GM12874 (cell line): ENCODE data around the gene AASS.

Experiments used
- TF ChIP-seq, protein P1 (sequence below): IDR thresholded peaks from 2 replicates; pipeline ENCODE4 v1.5.1; 2011; ENCODE audit warnings: low read depth, mild to moderate bottlenecking, control low read depth, low read length, moderate library complexity; ENCODE audit not compliant: insufficient read depth

AASS gene

GRCh38 chr7:122073635-122074034 is 70.4 kb downstream of the AASS start:
- TF ChIP-seq, protein P1, sequence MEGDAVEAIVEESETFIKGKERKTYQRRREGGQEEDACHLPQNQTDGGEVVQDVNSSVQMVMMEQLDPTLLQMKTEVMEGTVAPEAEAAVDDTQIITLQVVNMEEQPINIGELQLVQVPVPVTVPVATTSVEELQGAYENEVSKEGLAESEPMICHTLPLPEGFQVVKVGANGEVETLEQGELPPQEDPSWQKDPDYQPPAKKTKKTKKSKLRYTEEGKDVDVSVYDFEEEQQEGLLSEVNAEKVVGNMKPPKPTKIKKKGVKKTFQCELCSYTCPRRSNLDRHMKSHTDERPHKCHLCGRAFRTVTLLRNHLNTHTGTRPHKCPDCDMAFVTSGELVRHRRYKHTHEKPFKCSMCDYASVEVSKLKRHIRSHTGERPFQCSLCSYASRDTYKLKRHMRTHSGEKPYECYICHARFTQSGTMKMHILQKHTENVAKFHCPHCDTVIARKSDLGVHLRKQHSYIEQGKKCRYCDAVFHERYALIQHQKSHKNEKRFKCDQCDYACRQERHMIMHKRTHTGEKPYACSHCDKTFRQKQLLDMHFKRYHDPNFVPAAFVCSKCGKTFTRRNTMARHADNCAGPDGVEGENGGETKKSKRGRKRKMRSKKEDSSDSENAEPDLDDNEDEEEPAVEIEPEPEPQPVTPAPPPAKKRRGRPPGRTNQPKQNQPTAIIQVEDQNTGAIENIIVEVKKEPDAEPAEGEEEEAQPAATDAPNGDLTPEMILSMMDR: no peak

GRCh38 chr7:122072924-122073599 is 71.0 kb downstream of the AASS start:
- TF ChIP-seq, protein P1: no peak

DNA sequence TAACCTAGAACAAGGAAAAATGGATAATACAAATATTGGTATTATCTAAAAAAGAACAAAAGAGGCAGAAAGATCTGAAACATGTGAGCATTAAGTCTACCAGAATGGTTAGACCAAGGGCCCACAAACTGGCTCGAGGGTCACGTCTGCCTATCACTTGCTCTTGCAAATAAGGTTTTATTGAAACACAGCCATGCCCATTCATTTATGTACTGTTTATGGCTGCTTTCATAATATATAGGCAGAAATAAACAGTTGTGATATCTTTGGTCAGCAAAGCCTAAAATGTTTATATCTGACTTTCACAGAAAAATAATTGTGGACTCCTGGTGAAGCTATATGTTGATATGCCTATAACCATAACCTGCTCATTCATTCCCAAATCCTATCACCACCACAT is 71.8 kb downstream of the AASS start:
- TF ChIP-seq, protein P1: no peak

DNA sequence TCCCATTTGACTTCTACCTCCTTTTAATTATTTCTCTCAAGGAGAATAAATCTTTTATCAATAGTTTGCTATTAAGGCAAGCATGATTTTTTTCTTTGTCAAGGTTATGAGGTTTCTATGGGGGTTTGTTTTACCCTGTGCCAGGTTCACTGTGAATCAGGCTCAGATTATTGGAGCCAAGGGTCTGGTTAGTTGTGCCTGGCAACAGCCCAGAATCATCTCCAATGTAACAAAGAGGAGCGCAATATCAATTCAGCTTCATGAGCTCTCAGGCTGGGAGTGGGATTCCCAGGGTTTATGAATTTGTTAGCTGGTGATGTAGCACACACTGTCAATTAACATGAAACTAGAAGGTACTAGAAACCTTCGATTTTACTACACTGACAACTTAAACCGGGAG is 73.2 kb downstream of the AASS start:
- TF ChIP-seq, protein P1: no peak

DNA sequence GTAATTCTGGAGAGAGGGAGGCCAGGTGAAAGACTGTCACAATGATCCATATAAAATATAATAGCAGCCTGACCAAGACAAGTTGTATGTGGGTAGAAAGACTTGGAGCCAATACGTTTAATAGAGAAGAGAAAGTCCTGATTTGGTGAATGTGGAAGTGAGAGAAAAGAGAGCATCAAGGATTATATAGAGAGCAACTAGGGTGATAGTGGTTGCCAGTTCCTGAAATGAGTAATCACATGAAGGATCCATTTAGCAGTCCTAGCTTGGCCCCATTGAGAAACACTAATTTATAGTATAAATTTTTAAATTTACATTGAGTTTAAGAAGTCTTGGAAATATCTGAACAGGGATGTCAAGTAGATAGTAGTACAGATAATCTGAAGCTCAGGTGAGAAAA is 74.0 kb downstream of the AASS start:
- TF ChIP-seq, protein P1: no peak

DNA sequence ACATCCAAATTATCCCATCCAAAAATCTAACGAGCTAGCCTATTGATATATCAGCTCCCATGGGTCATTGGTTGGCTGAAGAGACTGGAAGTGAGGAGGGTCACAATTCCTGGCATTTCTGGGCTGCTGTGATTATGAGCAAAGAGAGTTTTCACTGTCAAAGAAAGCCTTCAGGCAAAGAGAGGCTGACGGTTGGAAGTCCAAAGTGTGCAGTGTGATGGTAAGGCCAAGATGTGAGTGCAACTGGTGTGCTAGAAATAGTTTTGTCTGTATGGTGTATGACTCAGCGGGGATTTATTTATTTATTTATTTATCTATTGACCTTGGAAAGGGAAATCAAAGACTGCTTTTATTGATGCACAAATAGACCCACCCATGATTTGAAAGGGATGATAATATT is 75.0 kb downstream of the AASS start:
- TF ChIP-seq, protein P1: no peak

DNA sequence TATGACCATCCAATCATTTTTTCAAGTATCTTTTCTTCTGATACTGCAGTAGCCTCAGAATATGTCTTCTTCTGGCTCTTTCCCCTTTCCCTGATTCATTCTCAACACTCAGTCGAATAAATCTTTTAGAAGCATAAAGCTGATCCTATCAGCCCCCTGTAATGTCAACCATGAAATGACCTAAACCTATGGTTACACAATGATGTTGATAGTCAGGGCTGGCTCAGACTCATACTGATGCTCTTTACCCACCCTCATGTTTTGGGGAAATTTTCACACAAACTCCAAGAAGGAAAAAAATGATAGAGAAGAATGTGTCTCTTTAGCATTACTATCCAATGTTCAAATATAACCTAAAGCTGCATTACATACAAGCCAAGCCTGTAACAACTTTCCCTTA is 76.0 kb downstream of the AASS start:
- TF ChIP-seq, protein P1: no peak
